Measurements from ENCODE around the gene CCDC17. TPM values are rescaled to one million over a fixed set of nuclear protein-coding genes. Genes with fewer than 3 reads are reported as not detected.

The CCDC17 gene
- total and polyA plus RNA-seq, 2 donors (not counting 3 experiments of a cell fraction or from before 2014, with no cell fraction given), result 1.3 to 3.5 TPM

GRCh38 chr1:45640293-45640692, 16.4 kb upstream of the CCDC17 start:
- H4K20me1 ChIP-seq (replicated peaks; ENCODE audit: control insufficient read depth, extremely low read depth, insufficient read depth, low read length), result no peaks in the 10 kb centered on the region
- no peaks in the 10 kb centered on the region for H3K4me1 ChIP-seq (ENCODE audit: control insufficient read depth, extremely low read depth, insufficient read depth, low read length)
- H3K79me2 ChIP-seq (ENCODE audit: control insufficient read depth, insufficient read depth, low read length), result peaks cover 1% of the 10 kb centered on the region
- no peak overlapping the region for H3K4me3 ChIP-seq (replicated peaks in 1 of 3; ENCODE audit: insufficient read depth in 1 of 3, low read depth in 1 of 3, low read length in 3 of 3)
- dilution Hi-C loops (cut with MboI; ENCODE audit: extremely low pct_ligation_motif_present, low sequenced_read_pairs), result no loop called here
- ChIA-PET POLR2A (no interaction called here), CTCF (no interaction called here)
- no peak overlapping the region for H3K4me2 ChIP-seq (ENCODE audit: insufficient read depth, low read length)
- TF ChIP-seq MYC (IDR thresholded peaks at IDR 0.05; ENCODE audit: low read depth, low read length) (no peak), FOS (IDR thresholded peaks at IDR 0.05; ENCODE audit: borderline replicate concordance, insufficient read depth, low read length) (no peak), MAX (IDR thresholded peaks at IDR 0.05; ENCODE audit: insufficient read depth, insufficient read length) (no peak), JUN (IDR thresholded peaks at IDR 0.05; ENCODE audit: borderline replicate concordance, insufficient read depth, insufficient read length, low read depth) (no peak), POLR2A (IDR thresholded peaks at IDR 0.05; ENCODE audit: low read depth, low read length) (no peak), EZH2 (IDR thresholded peaks at IDR 0.05; ENCODE audit: borderline replicate concordance, low read depth, low read length, severe bottlenecking) (no peak), GATA2 (IDR thresholded peaks at IDR 0.05; ENCODE audit: insufficient read depth, insufficient read length, low read depth, low read length) (no peak), CTCF (IDR thresholded peaks at IDR 0.05; ENCODE audit: extremely low read depth in 1 of 2, insufficient read depth in 1 of 2, low read depth in 1 of 2, low read length in 2 of 2) (no peak)
- H3K27ac ChIP-seq (ENCODE audit: insufficient read depth, low read depth, low read length), result no peak overlapping the region
- H3K36me3 ChIP-seq (ENCODE audit: control insufficient read depth in 2 of 2, extremely low read depth in 1 of 2, insufficient read depth in 2 of 2, low read length in 2 of 2), result peaks cover 8 to 18% of the 10 kb centered on the region in 2 experiments
- H3K9me3 ChIP-seq (replicated peaks; ENCODE audit: control insufficient read depth, insufficient read depth, low read length), result no peaks in the 10 kb centered on the region
- no TSS peak for BruUV-seq (replicated peaks)
- intact Hi-C loops (cut with micrococcal nuclease), result no loop called here
- H2AFZ ChIP-seq (ENCODE audit: low read depth, low read length), result no peak overlapping the region
- no peaks in the 10 kb centered on the region for H3K9me1 ChIP-seq (replicated peaks; ENCODE audit: control insufficient read depth, extremely low read depth, insufficient read depth, low read length)
- DNase-seq (ENCODE audit: low read depth, low spot score) (no peak), FAIRE-seq (no peak)
- no peaks in the 10 kb centered on the region for H3K27me3 ChIP-seq (ENCODE audit: control insufficient read depth in 2 of 2, insufficient read depth in 2 of 2, low read length in 2 of 2)
- H3K9ac ChIP-seq (replicated peaks; ENCODE audit: extremely low read depth, insufficient read depth, low read length), result no peak overlapping the region
